ENCODE data around the gene SGSH.

Gene SGSH

GRCh38 chr17:80208050-80208449, 12.1 kb downstream of the SGSH start (continued):
- TF ChIP-seq ZNF26 (tag by site-specific recombination; IDR thresholded peaks at IDR 0.05): no peak

GRCh38 chr17:80205811-80206210, 14.3 kb downstream of the SGSH start:
- ChIA-PET CTCF (interaction anchor here (3.4 kb wide), 1 partner anchor 10 kb away, joined by 20 read pairs; no protein-coding TSS in a partner anchor), POLR2A (interaction anchor here (1.3 kb wide), 1 partner anchor 60 kb away, joined by 6 read pairs; no protein-coding TSS in a partner anchor)
- Histone ChIP-seq H3K4me1 (ENCODE audit: control insufficient read depth, insufficient read depth, low read length) (no peaks in the 10 kb centered on the region), H3K36me3 (ENCODE audit: control insufficient read depth in 2 of 2, insufficient read depth in 1 of 2, low read length in 2 of 2) (peaks cover 0 to 28% of the 10 kb centered on the region in 2 experiments; a peak in 2 of 3 replicates), H3K27ac (ENCODE audit: extremely low read depth, low read depth, low read length) (no peak overlapping the region), H3K9me3 (ENCODE audit: control insufficient read depth, insufficient read depth, low read depth, low read length) (no peaks in the 10 kb centered on the region), H3K4me3 (ENCODE audit: low read depth, low read length) (no peak overlapping the region)
- TF ChIP-seq ZNF449 (tag by site-specific recombination; IDR thresholded peaks at IDR 0.05): no peak
- TF ChIP-seq ZNF354C (tag by site-specific recombination; IDR thresholded peaks at IDR 0.05; ENCODE audit: borderline replicate concordance, low read depth): no peak
- TF ChIP-seq ZNF701 (tag by site-specific recombination; IDR thresholded peaks at IDR 0.05): no peak

- POLR2A ChIA-PET: interaction anchor here (1.3 kb wide), 1 partner anchor 59 kb away, joined by 6 read pairs; no protein-coding TSS in a partner anchor
Observed at GRCh38 chr17:80204626-80205468, 15.3 kb downstream of the SGSH start.

GRCh38 chr17:80203471-80203963, 16.6 kb downstream of the SGSH start:
- no peaks in the 10 kb centered on the region for H3K4me1 ChIP-seq (ENCODE audit: control insufficient read depth, insufficient read depth, low read length)
- TF ChIP-seq ZSCAN30 (tag by site-specific recombination; IDR thresholded peaks at IDR 0.05) (no peak), GLIS2 (tag by site-specific recombination; IDR thresholded peaks at IDR 0.05) (0 out of 2 replicates have a peak, but pooled peaks have one; percentile 21), GLI2 (tag by site-specific recombination; IDR thresholded peaks at IDR 0.05; ENCODE audit: borderline replicate concordance, low read depth) (no peak), ZNF433 (tag by site-specific recombination; IDR thresholded peaks at IDR 0.05; ENCODE audit: low read depth) (no peak), ZIC2 (tag by site-specific recombination; IDR thresholded peaks at IDR 0.05) (peak; percentile 45), ZNF292 (tag by site-specific recombination; IDR thresholded peaks at IDR 0.05; ENCODE audit: borderline replicate concordance, low read depth) (no peak), ZNF426 (tag by site-specific recombination; IDR thresholded peaks at IDR 0.05) (no peak), MEIS1 (CRISPR knock-in tag; IDR thresholded peaks at IDR 0.05; ENCODE audit: borderline replicate concordance) (no peak), ZNF121 (tag by site-specific recombination; IDR thresholded peaks at IDR 0.05) (no peak), ZNF623 (tag by site-specific recombination; IDR thresholded peaks at IDR 0.05) (no peak)
- peaks cover 0 to 6% of the 10 kb centered on the region in 2 experiments; a peak in 2 of 3 replicates for H3K36me3 ChIP-seq (ENCODE audit: control insufficient read depth in 2 of 2, insufficient read depth in 1 of 2, low read length in 2 of 2)
- H3K9me3 ChIP-seq (ENCODE audit: control insufficient read depth, insufficient read depth, low read depth, low read length): no peaks in the 10 kb centered on the region
- no peak overlapping the region for H3K4me3 ChIP-seq (ENCODE audit: low read depth, low read length)
- ChIA-PET CTCF (interaction anchor here (0.6 to 1.1 kb wide), 4 partner anchors 9 to 159 kb away, joined by 3 to 5 read pairs (median 4); no protein-coding TSS in a partner anchor), POLR2A (no interaction called here)
- H3K27ac ChIP-seq (ENCODE audit: extremely low read depth, low read depth, low read length): no peak overlapping the region

More at GRCh38 chr17:80204626-80205468, 15.3 kb downstream of the SGSH start:
- Histone ChIP-seq H3K36me3 (ENCODE audit: control insufficient read depth in 2 of 2, insufficient read depth in 1 of 2, low read length in 2 of 2) (peaks cover 0 to 18% of the 10 kb centered on the region in 2 experiments; a peak in 2 of 3 replicates), H3K9me3 (ENCODE audit: control insufficient read depth, insufficient read depth, low read depth, low read length) (no peaks in the 10 kb centered on the region), H3K4me1 (ENCODE audit: control insufficient read depth, insufficient read depth, low read length) (no peaks in the 10 kb centered on the region), H3K4me3 (ENCODE audit: low read depth, low read length) (no peak overlapping the region), H3K27ac (ENCODE audit: extremely low read depth, low read depth, low read length) (no peak overlapping the region)
- CTCF ChIA-PET: no interaction called here
- TF ChIP-seq ZNF398 (tag by site-specific recombination; IDR thresholded peaks at IDR 0.05) (peak; percentile 34; the same call in 1 of the 2 replicates), ZNF366 (tag by site-specific recombination; conservative IDR thresholded peaks at IDR 0.05) (peak; percentile 45; the same call in 1 of the 2 replicates), ZNF266 (tag by site-specific recombination; IDR thresholded peaks at IDR 0.05; ENCODE audit: low read depth) (no peak), ZNF629 (tag by site-specific recombination; IDR thresholded peaks at IDR 0.05) (no peak)

Measured in HEK293 (cell line).